IPS-20b (cell line): ENCODE data around the gene BABAM2.

Experiments
- H3K27ac ChIP-seq: one replicate; pipeline ENCODE4 v1.5.1; 2013; ENCODE audit warnings: low read length
- H3K27me3 ChIP-seq: 2 replicates; pipeline ENCODE4 v1.6.1; 2013; ENCODE audit warnings: mild to moderate bottlenecking, low read length, inconsistent platforms; ENCODE audit not compliant: insufficient read depth
- H3K36me3 ChIP-seq: 2 replicates; pipeline ENCODE4 v1.6.1; 2013; ENCODE audit warnings: low read depth, mild to moderate bottlenecking, inconsistent platforms, low read length, moderate library complexity; ENCODE audit not compliant: insufficient read depth
- H3K4me1 ChIP-seq: 2 replicates; pipeline ENCODE4 v1.6.1; 2013; ENCODE audit warnings: mild to moderate bottlenecking, control low read depth, inconsistent platforms, low read length, moderate library complexity; ENCODE audit not compliant: insufficient read depth
- H3K4me3 ChIP-seq: 2 replicates; pipeline ENCODE4 v1.5.1; 2013; ENCODE audit warnings: mild to moderate bottlenecking, low read length, inconsistent platforms
- H3K9ac ChIP-seq: 2 replicates; pipeline ENCODE4 v1.6.1; 2013; ENCODE audit warnings: low read depth, mild to moderate bottlenecking, inconsistent platforms, low read length, moderate library complexity
- H3K9me3 ChIP-seq: 2 replicates; pipeline ENCODE4 v1.6.1; 2013; ENCODE audit warnings: mild to moderate bottlenecking, low read depth, low read length, inconsistent platforms; ENCODE audit not compliant: insufficient read depth

BABAM2 gene

DNA sequence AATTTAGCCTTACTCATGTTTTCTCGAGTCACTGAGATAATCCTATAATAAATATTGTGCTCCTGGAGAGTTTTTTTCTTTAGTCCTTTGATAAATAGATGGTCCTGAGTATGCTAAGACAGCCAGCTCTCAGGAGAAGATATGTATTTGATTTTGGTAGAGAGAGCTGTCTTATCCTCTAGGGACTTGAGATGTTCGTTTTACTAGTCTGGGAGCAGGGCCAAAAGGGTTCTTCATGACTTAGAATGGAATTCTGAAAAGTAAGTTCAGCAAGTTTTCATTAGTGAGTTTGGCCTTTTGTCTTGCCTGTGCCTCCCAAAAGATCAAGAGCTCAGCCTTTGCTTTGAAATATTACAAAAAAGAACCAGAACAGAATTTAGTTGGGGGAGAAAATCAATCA, 246.7 kb downstream of the BABAM2 start:
- no peaks in the 10 kb centered on the region for H3K36me3 ChIP-seq

DNA sequence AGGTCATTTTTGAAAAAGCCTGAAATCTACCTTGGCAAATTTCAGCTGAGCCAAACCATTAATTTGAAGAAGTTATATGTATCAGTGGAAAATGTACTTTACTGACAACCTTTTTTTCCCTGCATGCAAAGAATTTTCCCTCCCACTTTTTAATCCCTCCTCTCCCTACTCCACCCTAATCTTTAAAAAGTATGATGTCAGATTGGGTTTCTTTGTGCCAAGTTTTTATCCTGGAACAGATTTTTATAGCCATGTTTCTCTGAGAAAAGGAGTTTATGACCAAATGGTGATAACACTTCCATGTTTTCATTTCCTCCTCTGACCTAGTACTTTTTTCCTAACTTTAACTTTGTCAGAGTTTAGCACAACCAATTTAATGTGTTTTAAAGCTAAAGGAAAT, 251.9 kb downstream of the BABAM2 start:
- Histone ChIP-seq H3K27me3 (no peaks in the 10 kb centered on the region), H3K4me3 (no peak overlapping the region), H3K36me3 (no peaks in the 10 kb centered on the region), H3K9ac (no peak overlapping the region), H3K9me3 (no peaks in the 10 kb centered on the region), H3K4me1 (no peaks in the 10 kb centered on the region), H3K27ac (no peak overlapping the region)

More for the DNA sequence above, 246.7 kb downstream of the BABAM2 start:
- no peak overlapping the region for H3K9ac ChIP-seq
- H3K27ac ChIP-seq: no peak overlapping the region
- H3K27me3 ChIP-seq: no peaks in the 10 kb centered on the region
- no peaks in the 10 kb centered on the region for H3K4me1 ChIP-seq
- H3K4me3 ChIP-seq: no peak overlapping the region
- no peaks in the 10 kb centered on the region for H3K9me3 ChIP-seq

DNA sequence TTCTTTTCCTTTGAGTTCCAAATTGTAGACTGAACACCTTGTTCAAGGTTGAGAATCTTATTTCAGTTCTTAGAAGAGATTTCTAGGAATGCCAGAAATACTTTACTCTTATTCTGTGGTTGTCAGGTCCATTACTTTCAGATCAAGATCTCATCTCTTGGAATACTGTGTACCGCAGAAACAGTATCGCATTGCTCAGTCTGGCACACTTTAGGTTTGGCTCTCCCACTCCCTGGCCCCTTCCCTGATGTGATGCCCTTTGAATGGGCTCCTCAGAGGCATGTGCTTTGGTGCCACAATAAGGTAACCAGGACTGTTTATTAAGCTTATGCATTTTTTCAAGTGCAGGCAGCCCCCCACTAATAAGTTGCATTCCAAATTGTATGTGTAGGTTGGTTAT, 257.5 kb downstream of the BABAM2 start:
- no peak overlapping the region for H3K27ac ChIP-seq
- no peak overlapping the region for H3K9ac ChIP-seq
- H3K4me3 ChIP-seq: no peak overlapping the region
- H3K9me3 ChIP-seq: no peaks in the 10 kb centered on the region
- H3K4me1 ChIP-seq: no peaks in the 10 kb centered on the region
- H3K27me3 ChIP-seq: no peaks in the 10 kb centered on the region
- no peaks in the 10 kb centered on the region for H3K36me3 ChIP-seq

DNA sequence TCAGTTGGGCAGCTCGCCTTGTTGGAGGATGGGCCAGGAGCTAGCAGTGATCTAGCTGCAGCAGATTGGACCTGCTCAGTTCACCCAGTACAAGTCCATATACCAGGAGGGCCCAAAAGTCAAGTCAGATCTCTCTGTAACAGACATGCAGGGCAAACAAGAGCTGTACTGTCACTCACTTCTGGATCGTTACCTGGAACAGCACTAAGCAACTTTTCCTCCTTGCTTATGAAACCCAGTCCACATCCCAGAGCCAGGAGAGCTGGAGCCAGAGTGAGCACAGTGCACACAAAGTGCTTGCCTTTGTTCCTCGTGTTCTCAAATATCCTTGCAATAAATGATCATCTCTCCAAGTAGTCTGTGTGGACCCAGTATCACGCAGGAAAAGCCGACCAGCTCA, 258.0 kb downstream of the BABAM2 start:
- no peaks in the 10 kb centered on the region for H3K4me1 ChIP-seq
- no peaks in the 10 kb centered on the region for H3K27me3 ChIP-seq
- H3K9ac ChIP-seq: no peak overlapping the region
- H3K4me3 ChIP-seq: no peak overlapping the region
- H3K9me3 ChIP-seq: no peaks in the 10 kb centered on the region
- no peaks in the 10 kb centered on the region for H3K36me3 ChIP-seq
- H3K27ac ChIP-seq: no peak overlapping the region

DNA sequence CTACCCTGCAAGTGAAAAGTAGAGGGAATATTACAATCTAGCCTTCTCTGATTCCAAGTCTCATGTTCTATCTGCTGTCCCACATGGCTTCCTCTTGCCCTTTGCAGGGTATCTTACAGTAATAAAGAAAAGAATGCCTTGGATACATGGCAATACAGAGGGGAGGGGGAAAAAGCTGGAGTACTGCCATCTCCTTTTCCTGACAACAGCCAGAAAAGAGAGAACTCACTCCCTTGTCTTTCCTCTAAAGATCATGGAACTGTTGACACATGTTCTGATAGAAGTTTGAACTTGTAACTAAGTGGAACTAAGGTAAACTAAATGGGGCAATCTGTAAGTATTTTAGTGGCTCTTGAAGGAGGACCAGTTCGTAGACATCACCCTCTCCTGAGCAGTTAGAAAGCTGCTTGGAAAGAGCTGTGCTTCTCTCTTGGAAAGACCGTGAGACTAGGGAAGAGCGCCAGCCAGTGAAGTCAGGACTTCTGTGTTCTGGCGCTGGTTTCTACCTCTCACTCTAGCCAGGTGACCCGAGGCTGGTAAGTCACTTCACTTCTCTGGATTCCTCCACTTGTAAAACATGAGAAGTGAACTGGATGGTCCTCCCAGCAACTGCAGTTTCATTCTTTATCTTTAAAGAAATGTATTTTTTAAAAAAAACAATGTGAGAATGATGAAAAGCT, 259.8 kb downstream of the BABAM2 start:
- Histone ChIP-seq H3K9me3 (no peaks in the 10 kb centered on the region), H3K9ac (no peak overlapping the region), H3K4me1 (no peaks in the 10 kb centered on the region), H3K36me3 (no peaks in the 10 kb centered on the region), H3K27ac (no peak overlapping the region), H3K27me3 (no peaks in the 10 kb centered on the region), H3K4me3 (no peak overlapping the region)

DNA sequence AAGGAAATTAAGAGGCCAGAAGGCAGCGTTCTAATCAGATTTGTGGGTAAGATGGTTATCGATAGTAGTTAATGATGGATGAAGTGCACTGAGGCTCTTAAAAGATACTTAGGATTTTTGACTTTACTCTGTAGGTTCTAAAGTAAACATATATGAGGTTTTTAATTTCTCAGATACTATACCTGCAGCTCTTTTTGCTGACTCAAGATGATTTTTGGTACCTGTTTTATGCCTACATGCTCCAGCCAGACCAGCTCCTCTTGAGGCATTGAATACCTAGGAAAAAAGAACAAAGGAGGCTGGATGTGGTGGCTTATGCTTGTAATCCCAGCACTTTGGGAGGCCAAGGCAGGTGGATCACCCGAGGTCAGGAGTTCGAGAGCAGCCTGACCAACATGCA, 260.5 kb downstream of the BABAM2 start:
- no peak overlapping the region for H3K9ac ChIP-seq
- H3K27me3 ChIP-seq: no peaks in the 10 kb centered on the region
- no peaks in the 10 kb centered on the region for H3K36me3 ChIP-seq
- no peak overlapping the region for H3K27ac ChIP-seq
- H3K4me1 ChIP-seq: no peaks in the 10 kb centered on the region
- peaks cover 3% of the 10 kb centered on the region; the same call in 1 of the 2 replicates for H3K9me3 ChIP-seq
- no peak overlapping the region for H3K4me3 ChIP-seq

DNA sequence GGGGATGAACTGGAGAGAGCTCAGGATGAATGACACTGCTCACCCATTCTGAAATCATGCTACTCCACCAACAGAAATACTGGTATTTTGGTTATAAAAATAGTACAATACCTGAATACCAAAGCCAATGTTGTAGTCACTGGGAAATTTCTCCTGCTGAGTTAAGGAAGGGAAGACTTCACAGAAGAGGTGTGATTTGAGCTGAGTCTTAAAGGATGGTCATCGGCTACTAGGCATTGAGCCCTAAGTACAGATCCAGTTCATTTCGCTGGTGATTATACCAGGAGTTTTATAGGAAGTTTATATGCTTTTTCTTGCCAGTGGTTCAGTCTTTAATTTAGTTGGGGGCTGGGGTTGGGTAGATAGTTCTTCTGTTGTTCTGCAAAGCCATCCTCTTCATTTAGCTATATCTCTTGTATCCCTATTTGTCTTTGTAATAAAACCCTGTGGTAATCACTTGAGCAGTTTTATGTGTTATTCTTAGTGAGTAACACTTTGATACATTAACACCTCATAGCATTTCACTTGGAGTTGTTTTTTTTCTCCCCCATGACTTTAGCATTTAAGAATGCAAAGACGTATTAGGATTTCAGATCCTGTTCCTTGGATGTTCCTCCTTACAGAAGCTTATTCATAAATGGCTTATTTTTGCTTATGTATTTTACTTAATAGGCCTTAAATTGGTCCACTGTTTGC, 262.2 kb downstream of the BABAM2 start:
- no peaks in the 10 kb centered on the region for H3K27me3 ChIP-seq
- H3K27ac ChIP-seq: no peak overlapping the region
- H3K4me1 ChIP-seq: no peaks in the 10 kb centered on the region
- no peak overlapping the region for H3K4me3 ChIP-seq
- no peak overlapping the region for H3K9ac ChIP-seq
- no peaks in the 10 kb centered on the region for H3K36me3 ChIP-seq
- peaks cover 6% of the 10 kb centered on the region; the same call in 1 of the 2 replicates for H3K9me3 ChIP-seq

DNA sequence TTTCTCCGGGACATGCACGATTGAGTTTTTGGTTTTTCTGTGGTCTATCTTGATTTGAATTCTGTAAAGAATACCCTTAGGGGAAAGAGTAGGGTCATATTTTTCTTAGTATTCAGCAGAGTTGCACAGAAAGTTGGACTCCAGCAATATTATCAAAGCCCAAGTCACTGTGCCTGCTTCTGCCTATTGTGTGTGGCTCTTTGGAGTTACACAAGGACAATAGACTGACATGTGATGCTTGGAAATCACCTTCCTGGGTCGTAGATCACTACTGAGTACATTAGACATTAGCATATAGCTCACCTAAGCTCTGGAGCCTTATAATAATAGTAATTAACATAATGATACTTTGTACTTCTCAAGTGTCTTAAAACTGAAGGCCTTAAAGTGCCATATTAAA, 263.3 kb downstream of the BABAM2 start:
- no peaks in the 10 kb centered on the region for H3K4me1 ChIP-seq
- H3K36me3 ChIP-seq: no peaks in the 10 kb centered on the region
- H3K9ac ChIP-seq: no peak overlapping the region
- H3K27ac ChIP-seq: no peak overlapping the region
- no peaks in the 10 kb centered on the region for H3K27me3 ChIP-seq
- peaks cover 6% of the 10 kb centered on the region; the same call in 1 of the 2 replicates for H3K9me3 ChIP-seq
- H3K4me3 ChIP-seq: no peak overlapping the region

DNA sequence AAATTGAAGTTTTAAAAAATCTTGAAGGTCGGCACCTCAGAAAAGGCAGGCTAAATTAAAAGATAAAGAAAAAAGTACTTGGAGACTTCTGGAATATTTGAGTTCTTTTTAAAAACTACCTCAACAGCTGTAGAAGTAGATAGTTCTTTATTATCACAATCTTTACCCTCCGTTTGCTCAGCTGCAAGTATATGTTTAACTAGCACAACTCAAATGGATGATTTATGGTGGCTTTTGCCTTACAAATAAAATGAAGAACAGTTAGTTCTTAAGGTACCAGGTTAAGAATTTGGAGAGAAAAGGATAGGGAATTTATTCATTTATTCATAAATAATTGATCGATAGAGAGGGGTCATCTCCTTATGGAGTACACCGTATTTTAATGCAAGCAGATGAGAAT, 264.6 kb downstream of the BABAM2 start:
- Histone ChIP-seq H3K4me1 (no peaks in the 10 kb centered on the region), H3K27ac (no peak overlapping the region), H3K4me3 (no peak overlapping the region), H3K36me3 (no peaks in the 10 kb centered on the region), H3K9me3 (peaks cover 6% of the 10 kb centered on the region; the same call in 1 of the 2 replicates), H3K9ac (no peak overlapping the region), H3K27me3 (no peaks in the 10 kb centered on the region)

DNA sequence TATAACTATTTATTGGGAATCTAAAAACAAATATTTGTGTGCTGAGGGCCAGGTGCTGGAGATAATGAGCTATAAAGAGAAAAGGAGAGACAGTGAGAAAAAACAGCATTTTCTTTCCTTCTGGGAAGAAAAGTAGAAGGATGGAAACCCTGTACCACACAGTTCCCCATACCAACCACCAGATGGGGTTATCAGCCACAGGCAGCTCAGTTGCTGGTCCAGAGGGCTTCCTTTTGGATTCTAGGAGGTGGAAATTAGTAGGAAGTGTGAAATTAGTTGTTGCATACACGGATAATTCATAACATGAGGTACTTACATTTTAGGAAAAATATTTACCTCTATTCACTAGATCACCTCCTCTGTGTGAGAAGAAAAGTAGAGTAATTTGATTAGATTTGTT, 265.1 kb downstream of the BABAM2 start:
- H3K4me3 ChIP-seq: no peak overlapping the region
- H3K9me3 ChIP-seq: peaks cover 6% of the 10 kb centered on the region; the same call in 1 of the 2 replicates
- H3K4me1 ChIP-seq: no peaks in the 10 kb centered on the region
- H3K27me3 ChIP-seq: no peaks in the 10 kb centered on the region
- H3K9ac ChIP-seq: no peak overlapping the region
- H3K27ac ChIP-seq: no peak overlapping the region
- no peaks in the 10 kb centered on the region for H3K36me3 ChIP-seq

DNA sequence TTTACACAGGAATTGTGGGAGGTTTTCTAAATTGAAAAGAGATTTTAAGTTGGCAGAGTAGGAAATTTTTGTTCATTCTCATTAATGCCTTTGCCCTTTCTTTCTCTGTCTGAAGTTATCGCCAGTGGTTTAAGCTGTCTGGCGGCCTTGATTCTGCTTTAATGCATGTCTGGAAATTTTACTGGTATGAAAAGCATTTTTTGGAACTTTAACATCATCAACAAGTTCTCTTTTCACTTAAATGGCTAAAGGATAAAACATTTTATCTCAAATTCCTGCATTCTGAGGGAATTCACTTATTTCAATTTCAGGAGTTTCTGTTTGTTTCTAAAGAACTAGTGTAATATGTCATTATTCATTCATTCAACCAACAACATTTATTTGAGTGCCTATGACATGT, 268.3 kb downstream of the BABAM2 start:
- Histone ChIP-seq H3K4me1 (no peaks in the 10 kb centered on the region), H3K9me3 (peaks cover 6% of the 10 kb centered on the region; the same call in 1 of the 2 replicates), H3K36me3 (no peaks in the 10 kb centered on the region), H3K27me3 (no peaks in the 10 kb centered on the region), H3K4me3 (no peak overlapping the region), H3K27ac (no peak overlapping the region), H3K9ac (no peak overlapping the region)

DNA sequence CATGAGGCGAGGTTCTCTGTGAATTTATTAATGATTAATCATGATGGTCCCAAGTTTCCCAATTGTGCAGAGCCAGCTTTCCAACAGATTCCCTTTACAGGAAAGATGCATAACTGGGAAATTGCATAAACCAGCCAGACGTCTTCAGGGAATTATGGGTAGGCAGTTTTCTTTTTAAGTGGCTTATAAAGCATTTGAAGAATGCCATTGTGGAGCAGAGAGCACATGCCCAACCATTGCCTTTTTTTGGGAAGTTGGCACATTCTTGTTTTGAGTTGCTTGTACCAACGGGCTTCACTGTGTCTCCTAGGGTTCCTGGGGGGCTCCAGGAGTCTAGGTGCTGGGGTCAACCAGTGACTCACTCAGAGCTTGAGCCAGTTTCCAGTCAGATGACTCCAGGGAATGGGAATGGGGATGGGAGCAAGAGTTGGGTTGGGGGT, 270.5 kb downstream of the BABAM2 start:
- peaks cover 2% of the 10 kb centered on the region; the same call in 1 of the 2 replicates for H3K9me3 ChIP-seq

More for the DNA sequence above, 270.5 kb downstream of the BABAM2 start:
- Histone ChIP-seq H3K27me3 (no peaks in the 10 kb centered on the region), H3K36me3 (no peaks in the 10 kb centered on the region), H3K9ac (no peak overlapping the region), H3K4me1 (no peaks in the 10 kb centered on the region), H3K4me3 (no peak overlapping the region), H3K27ac (no peak overlapping the region)
